Posterior cingulate gyrus (tissue), 11 donors: ENCODE measurements around the gene FILIP1.

Experiments
- DNase-seq, 10 donors: peaks; one replicate each; pipeline versions ENCODE4 v3.0.0 to v3.0.0-alpha.2; 2020 to 2021; ENCODE audit warnings: mixed read lengths in 3 of 10
- intact Hi-C: fragments of 100-400 bp; cut with DNase I; formaldehyde crosslinking; loops from one replicate; pipeline ENCODE4 v1.15.1; 2023

Gene FILIP1

GRCh38 chr6:75386050-75386770 is 107.4 kb downstream of the FILIP1 start:
- no peak for DNase-seq
- intact Hi-C loops: no loop called here

- DNase-seq: no peak
- intact Hi-C loops: no loop called here
These were observed 109.5 kb downstream of the FILIP1 start for GRCh38 chr6:75384116-75384515.

GRCh38 chr6:75382634-75382900 is 111.0 kb downstream of the FILIP1 start:
- no peak for DNase-seq
- intact Hi-C loops: no loop called here

GRCh38 chr6:75381877-75382633 is 111.5 kb downstream of the FILIP1 start:
- intact Hi-C loops: no loop called here
- DNase-seq: no peak

DNA sequence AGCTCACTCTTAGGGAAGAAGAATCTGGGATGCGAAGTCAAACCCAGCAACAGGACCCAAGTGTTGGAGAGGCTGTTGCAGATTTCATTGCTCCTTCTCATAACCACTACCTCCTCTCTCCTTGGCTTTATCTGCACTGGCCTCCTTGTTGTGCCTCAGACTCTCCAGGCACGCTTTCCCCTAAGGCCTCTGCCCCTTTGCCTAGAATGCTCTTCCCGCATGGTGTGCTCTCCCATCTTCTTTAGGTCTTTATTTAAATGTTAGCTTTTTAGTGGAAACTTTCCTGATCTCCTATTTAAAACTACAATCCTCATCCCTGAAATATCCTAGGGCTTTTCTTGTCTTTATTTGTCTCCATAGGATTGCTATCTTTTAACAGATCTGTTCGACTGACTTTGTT is 114.1 kb downstream of the FILIP1 start:
- DNase-seq: no peak
- intact Hi-C loops: no loop called here

- intact Hi-C loops: no loop called here
- DNase-seq: no peak
These were observed 115.5 kb downstream of the FILIP1 start for GRCh38 chr6:75378101-75378500.

- DNase-seq: no peak
- intact Hi-C loops: no loop called here
These were observed 116.2 kb downstream of the FILIP1 start for GRCh38 chr6:75377386-75377785.

GRCh38 chr6:75376347-75377024 is 117.1 kb downstream of the FILIP1 start:
- no peak for DNase-seq
- intact Hi-C loops: no loop called here

GRCh38 chr6:75374961-75375400 is 118.6 kb downstream of the FILIP1 start:
- intact Hi-C loops: no loop called here
- no peak for DNase-seq

DNA sequence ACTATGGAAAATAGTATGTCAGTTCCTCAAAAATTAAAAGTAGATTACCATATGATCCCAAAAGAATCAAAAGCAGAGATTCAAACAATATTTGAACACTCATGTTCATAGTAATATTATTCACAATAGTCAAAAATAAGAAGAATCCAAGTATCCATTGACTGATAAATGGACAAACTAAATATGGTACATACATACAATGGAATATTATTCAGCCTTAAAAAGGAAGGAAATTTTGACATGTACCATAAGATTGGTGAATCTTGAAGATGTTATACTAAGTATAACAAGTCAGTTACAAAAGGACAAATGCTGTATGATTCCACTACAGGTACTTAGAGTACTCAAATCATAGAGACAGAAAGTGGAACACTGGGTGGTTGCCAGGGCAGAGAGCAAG is 120.7 kb downstream of the FILIP1 start:
- intact Hi-C loops: no loop called here

DNA sequence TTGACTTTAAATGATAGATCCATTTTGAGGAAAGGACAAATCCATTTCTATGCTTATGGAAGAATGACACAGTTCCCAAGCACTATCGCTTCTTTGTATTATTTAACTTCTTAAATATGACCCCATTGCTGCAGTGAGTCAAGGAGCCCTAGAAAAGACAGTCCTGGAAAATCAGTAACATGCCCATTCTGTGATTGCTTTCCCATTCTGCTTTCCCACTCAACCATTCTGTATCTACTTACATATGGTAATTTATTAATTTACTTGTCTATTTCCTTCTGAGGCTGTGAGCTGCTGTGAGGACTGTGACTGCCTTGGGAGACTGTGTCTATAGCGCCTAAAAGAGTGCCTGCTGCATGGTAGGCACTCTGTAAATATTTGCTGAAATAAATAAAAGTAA is 123.6 kb downstream of the FILIP1 start:
- intact Hi-C loops: no loop called here
- DNase-seq: no peak

More for the DNA sequence above, 120.7 kb downstream of the FILIP1 start:
- no peak for DNase-seq

GRCh38 chr6:75368864-75369402 is 124.7 kb downstream of the FILIP1 start:
- intact Hi-C loops: no loop called here
- DNase-seq: no peak

DNA sequence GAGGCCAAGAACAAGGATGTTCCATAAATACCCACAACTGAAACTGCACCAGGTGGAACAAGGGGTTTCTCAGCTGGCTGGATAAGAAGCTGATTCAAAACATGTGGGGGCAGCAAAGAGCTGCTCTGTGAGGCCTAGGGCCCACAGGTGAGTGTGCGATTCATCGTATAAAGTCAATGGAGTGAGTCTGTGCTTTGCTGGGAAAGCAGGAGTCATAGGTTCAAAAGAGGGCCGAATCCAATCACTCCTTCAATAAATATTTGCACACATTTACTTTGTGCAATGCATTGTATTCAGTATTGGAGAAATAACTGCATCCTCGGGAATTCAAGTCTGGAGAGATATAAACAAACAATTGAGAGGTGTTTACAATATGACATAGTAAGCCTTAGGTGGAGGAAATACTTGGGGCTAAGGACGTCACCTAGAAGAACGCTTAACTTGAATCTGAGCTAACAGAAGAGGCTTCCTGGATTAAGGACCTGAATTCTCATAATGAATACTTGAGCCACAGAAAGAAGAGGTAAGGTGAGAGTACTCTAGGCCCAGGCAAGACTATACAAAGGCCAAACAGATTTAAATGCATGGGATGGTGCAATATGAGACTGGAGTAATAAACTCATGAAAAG is 125.3 kb downstream of the FILIP1 start:
- no peak for DNase-seq
- intact Hi-C loops: no loop called here

GRCh38 chr6:75363304-75363703 is 130.3 kb downstream of the FILIP1 start:
- intact Hi-C loops: no loop called here
- DNase-seq: no peak

- DNase-seq: no peak
These were observed 140.0 kb downstream of the FILIP1 start for GRCh38 chr6:75353644-75354043.

DNA sequence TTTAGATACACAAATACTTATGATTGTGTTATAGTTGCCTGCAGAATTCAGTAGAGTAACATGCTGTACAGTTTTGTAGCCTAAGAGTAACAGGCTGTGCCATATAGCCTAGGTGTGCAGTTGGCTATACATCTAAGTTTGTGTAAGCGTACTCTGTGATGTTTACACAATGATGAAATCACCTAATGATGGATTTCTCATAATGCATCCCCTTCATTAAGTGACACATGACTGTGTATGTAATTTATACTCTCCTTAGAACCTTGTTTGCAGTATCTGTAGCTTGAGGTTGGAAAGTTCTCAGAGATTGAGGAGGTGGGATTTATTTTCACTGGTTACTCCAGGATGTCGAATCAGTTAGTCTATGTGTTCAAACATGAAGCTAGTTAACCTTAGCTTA is 142.0 kb downstream of the FILIP1 start:
- DNase-seq: no peak
- intact Hi-C loops: no loop called here

More at GRCh38 chr6:75353644-75354043, 140.0 kb downstream of the FILIP1 start:
- intact Hi-C loops: no loop called here

- intact Hi-C loops: no loop called here
- no peak for DNase-seq
These were observed 142.8 kb downstream of the FILIP1 start for GRCh38 chr6:75350808-75351207.

DNA sequence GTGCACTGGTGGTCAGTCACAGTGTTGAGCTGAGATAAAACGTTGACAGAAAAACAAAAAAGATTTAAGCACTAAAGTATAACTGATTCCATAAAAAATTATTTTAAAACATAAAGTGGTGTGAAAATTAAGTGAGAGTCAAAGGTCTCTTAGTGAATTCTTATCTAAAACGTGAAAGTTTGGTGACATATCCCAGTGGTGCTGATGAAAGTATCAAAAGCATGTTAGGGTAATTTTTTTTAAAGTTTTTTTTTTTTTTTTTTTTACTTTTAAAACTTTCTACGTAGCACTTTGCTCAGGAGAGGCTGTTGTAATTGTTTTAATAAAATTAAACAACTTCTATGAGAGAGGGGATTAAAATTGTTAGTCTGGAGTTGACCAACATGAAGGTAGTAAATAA is 143.4 kb downstream of the FILIP1 start:
- no peak for DNase-seq
- intact Hi-C loops: no loop called here

DNA sequence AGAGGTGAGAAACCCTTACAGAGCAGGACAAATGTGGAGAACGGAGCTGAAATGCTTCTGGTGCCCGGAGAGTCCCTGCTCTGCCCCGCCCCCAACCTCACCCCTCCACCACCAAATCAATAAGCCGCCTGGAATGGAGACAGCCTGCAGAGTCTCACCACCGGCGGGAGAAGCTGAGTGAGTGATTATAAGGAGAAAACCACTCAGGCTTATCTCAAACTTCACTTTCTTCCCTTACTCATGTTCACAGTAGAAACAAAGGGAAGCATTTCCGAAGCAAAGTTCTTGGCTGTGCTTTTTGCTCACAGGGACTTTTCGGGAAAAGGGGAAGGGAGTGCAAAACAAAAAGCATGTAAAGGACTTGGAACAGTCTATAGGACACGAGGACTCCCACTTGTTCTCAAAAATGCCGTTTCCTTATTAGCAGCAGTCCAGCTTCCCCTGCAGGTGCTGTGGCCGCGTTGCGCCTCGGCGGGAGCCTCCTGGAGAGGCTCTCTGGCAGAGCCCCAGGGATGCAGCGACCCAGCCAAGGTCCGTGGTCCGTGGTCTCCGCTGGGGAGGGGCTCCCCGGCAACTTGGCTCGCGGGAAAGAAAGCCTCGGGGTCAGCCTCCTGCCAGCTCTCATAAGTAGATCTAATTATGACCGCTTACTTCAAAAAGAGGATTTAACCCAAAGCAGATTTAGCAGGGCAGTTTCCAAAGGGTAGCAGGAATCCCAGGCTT is 144.2 kb downstream of the FILIP1 start:
- DNase-seq: peak in 2 of 10 donors; percentile 79 to 83
- intact Hi-C loops: no loop called here

DNA sequence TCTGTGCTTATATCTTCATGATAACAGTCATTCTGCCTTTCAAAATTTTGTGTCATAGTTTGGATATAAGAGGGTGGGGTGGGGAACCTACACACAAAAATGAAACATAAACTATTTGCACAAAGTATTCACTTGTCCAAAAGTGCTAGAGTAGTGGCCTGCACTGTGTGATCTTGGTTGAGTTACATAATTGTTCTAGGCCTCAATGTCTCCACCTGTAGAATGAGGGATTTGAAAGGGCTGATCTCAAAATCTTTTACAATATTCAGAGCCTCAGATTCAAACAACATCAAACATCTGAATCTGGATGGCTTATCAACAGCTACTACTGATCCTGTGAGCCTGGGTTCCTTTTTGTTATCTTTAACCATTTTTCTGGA is 144.7 kb downstream of the FILIP1 start:
- no peak for DNase-seq
- intact Hi-C loops: no loop called here
